GM23338 (cell line): ENCODE data around the gene SOD2. TPM values are rescaled to one million over a fixed set of nuclear protein-coding genes. Genes with fewer than 3 reads are reported as not detected.

Source experiments
- ATAC-seq: fragments of 200-7000 bp; cut with Tn5 transposase; 3 replicates; pipeline ENCODE4 v1.9.1; 2020
- DNase-seq: peaks from one replicate; pipeline ENCODE4 v3.0.0-alpha.2; 2015; ENCODE audit warnings: low spot score
- H2AFZ ChIP-seq: fragments of 200-600 bp; sonication (generic); 2 replicates; pipeline ENCODE4 v1.8.0; 2016; ENCODE audit warnings: antibody characterized with exemption, mild to moderate bottlenecking, moderate library complexity
- H3F3A ChIP-seq: fragments of 200-600 bp; sonication (generic); replicated peaks from 2 replicates; pipeline ENCODE4 v1.8.0; 2017; ENCODE audit warnings: antibody characterized with exemption, mixed run types, low read depth
- H3K27ac ChIP-seq: fragments of 200-600 bp; sonication (generic); 2 replicates; pipeline ENCODE4 v1.6.1; 2016; ENCODE audit warnings: low read depth
- H3K27me3 ChIP-seq: fragments of 200-600 bp; sonication (generic); 2 replicates; pipeline ENCODE4 v1.8.0; 2016; ENCODE audit warnings: mild to moderate bottlenecking, mixed run types, moderate library complexity; ENCODE audit not compliant: insufficient read depth
- H3K36me3 ChIP-seq: fragments of 200-600 bp; sonication (generic); 2 replicates; pipeline ENCODE4 v1.8.0; 2016; ENCODE audit warnings: mild to moderate bottlenecking; ENCODE audit not compliant: insufficient read depth
- H3K4me1 ChIP-seq: fragments of 200-600 bp; sonication (generic); 2 replicates; pipeline ENCODE4 v1.8.0; 2016; ENCODE audit warnings: mild to moderate bottlenecking, moderate library complexity; ENCODE audit not compliant: insufficient read depth
- H3K4me2 ChIP-seq: fragments of 200-600 bp; sonication (generic); 2 replicates; pipeline ENCODE4 v1.7.1; 2017; ENCODE audit warnings: mixed run types
- H3K4me3 ChIP-seq: fragments of 200-600 bp; sonication (generic); 2 replicates; pipeline ENCODE4 v1.6.1; 2016; ENCODE audit warnings: mixed run types
- H3K79me2 ChIP-seq: fragments of 200-600 bp; sonication (generic); replicated peaks from 2 replicates; pipeline ENCODE4 v1.8.0; 2017; ENCODE audit warnings: mild to moderate bottlenecking; ENCODE audit not compliant: insufficient read depth
- H3K9me2 ChIP-seq: fragments of 200-600 bp; sonication (generic); 2 replicates; pipeline ENCODE4 v1.8.0; 2017; ENCODE audit not compliant: insufficient read depth
- H4K20me1 ChIP-seq: fragments of 200-600 bp; sonication (generic); replicated peaks from 2 replicates; pipeline ENCODE4 v1.8.0; 2017; ENCODE audit warnings: mild to moderate bottlenecking; ENCODE audit not compliant: insufficient read depth
- H3K27ac Mint-ChIP-seq: 2 replicates; pipeline ENCODE4 v1.8.0; 2020; ENCODE audit warnings: inconsistent platforms, mild to moderate bottlenecking, moderate library complexity, mixed read lengths
- H3K27me3 Mint-ChIP-seq: 3 replicates; pipeline ENCODE4 v1.8.0; 2022; ENCODE audit warnings: low read depth, mild to moderate bottlenecking, moderate library complexity, mixed read lengths, inconsistent platforms; ENCODE audit not compliant: insufficient read depth, poor library complexity
- H3K36me3 Mint-ChIP-seq: 3 replicates; pipeline ENCODE4 v1.8.0; 2021; ENCODE audit warnings: low read depth, mild to moderate bottlenecking, inconsistent platforms, moderate library complexity, mixed read lengths
- H3K4me1 Mint-ChIP-seq: 3 replicates; pipeline ENCODE4 v1.8.0; 2020; ENCODE audit warnings: mild to moderate bottlenecking, inconsistent platforms, mixed read lengths
- H3K4me3 Mint-ChIP-seq: 3 replicates; pipeline ENCODE4 v1.8.0; 2021; ENCODE audit warnings: moderate library complexity, mild to moderate bottlenecking, inconsistent platforms, mixed read lengths
- H3K9me3 Mint-ChIP-seq: 3 replicates; pipeline ENCODE4 v1.8.0; 2020; ENCODE audit warnings: moderate library complexity, mild to moderate bottlenecking, inconsistent platforms, mixed read lengths
- CREB1 ChIP-seq: fragments of 250-450 bp; sonication (Bioruptor Pico); IDR thresholded peaks from 2 replicates; pipeline ENCODE4 v1.5.0; 2020; ENCODE audit warnings: low read depth, mild to moderate bottlenecking, moderate library complexity
- ETS1 ChIP-seq: IDR thresholded peaks from 2 replicates; pipeline ENCODE4 v1.6.1; 2016; ENCODE audit warnings: antibody characterized with exemption
- JUNB ChIP-seq: IDR thresholded peaks from one replicate; pipeline ENCODE4 v1.6.1; 2016; ENCODE audit warnings: antibody characterized with exemption; ENCODE audit not compliant: unreplicated experiment
- NANOG ChIP-seq: IDR thresholded peaks from 2 replicates; pipeline ENCODE4 v1.6.1; 2016; ENCODE audit warnings: antibody characterized with exemption, borderline replicate concordance
- POLR2AphosphoS5 ChIP-seq: IDR thresholded peaks from 2 replicates; pipeline ENCODE4 v1.6.1; 2016; ENCODE audit warnings: antibody characterized with exemption, low read depth
- STAT1 ChIP-seq: IDR thresholded peaks from one replicate; pipeline ENCODE4 v1.6.1; 2016; ENCODE audit warnings: antibody characterized with exemption; ENCODE audit not compliant: unreplicated experiment
- ZNF114 ChIP-seq: fragments of 250-450 bp; sonication (Bioruptor Pico); IDR thresholded peaks from 2 replicates; pipeline ENCODE4 v1.5.0; 2020; ENCODE audit warnings: mild to moderate bottlenecking, moderate library complexity
- ZNF331 ChIP-seq: fragments of 250-450 bp; sonication (Bioruptor Pico); IDR thresholded peaks from 2 replicates; pipeline ENCODE4 v1.5.0; 2020; ENCODE audit warnings: low read depth, mild to moderate bottlenecking, moderate library complexity
- polyA plus RNA-seq: library from polyadenylated mRNA; unstranded; fragments of >200 nt; fragmentation: Nextera tagmentation; extraction: Ambion mirVana; gene quantifications from 2 replicates; pipeline ENCODE4 v1.2.1, GENCODE V29; 2016
- total RNA-seq: library from RNA; depleted of rRNA; stranded (reverse); fragments of >200 nt; shearing (Covaris generic); gene quantifications from 2 replicates; pipeline ENCODE4 v1.2.3, GENCODE V29; 2014
- TF ChIP-seq, protein P1 (sequence below): fragments of 250-450 bp; sonication (Bioruptor Pico); IDR thresholded peaks from 2 replicates; pipeline ENCODE4 v1.5.0; 2020; ENCODE audit warnings: mild to moderate bottlenecking, moderate library complexity

Gene SOD2
- total and polyA plus RNA-seq, 2 experiments from 2014 or later, result 44.1 to 73.0 TPM

GRCh38 chr6:159701413-159701999 is 8.5 kb upstream of the SOD2 start (continued):
- TF ChIP-seq, protein P1, sequence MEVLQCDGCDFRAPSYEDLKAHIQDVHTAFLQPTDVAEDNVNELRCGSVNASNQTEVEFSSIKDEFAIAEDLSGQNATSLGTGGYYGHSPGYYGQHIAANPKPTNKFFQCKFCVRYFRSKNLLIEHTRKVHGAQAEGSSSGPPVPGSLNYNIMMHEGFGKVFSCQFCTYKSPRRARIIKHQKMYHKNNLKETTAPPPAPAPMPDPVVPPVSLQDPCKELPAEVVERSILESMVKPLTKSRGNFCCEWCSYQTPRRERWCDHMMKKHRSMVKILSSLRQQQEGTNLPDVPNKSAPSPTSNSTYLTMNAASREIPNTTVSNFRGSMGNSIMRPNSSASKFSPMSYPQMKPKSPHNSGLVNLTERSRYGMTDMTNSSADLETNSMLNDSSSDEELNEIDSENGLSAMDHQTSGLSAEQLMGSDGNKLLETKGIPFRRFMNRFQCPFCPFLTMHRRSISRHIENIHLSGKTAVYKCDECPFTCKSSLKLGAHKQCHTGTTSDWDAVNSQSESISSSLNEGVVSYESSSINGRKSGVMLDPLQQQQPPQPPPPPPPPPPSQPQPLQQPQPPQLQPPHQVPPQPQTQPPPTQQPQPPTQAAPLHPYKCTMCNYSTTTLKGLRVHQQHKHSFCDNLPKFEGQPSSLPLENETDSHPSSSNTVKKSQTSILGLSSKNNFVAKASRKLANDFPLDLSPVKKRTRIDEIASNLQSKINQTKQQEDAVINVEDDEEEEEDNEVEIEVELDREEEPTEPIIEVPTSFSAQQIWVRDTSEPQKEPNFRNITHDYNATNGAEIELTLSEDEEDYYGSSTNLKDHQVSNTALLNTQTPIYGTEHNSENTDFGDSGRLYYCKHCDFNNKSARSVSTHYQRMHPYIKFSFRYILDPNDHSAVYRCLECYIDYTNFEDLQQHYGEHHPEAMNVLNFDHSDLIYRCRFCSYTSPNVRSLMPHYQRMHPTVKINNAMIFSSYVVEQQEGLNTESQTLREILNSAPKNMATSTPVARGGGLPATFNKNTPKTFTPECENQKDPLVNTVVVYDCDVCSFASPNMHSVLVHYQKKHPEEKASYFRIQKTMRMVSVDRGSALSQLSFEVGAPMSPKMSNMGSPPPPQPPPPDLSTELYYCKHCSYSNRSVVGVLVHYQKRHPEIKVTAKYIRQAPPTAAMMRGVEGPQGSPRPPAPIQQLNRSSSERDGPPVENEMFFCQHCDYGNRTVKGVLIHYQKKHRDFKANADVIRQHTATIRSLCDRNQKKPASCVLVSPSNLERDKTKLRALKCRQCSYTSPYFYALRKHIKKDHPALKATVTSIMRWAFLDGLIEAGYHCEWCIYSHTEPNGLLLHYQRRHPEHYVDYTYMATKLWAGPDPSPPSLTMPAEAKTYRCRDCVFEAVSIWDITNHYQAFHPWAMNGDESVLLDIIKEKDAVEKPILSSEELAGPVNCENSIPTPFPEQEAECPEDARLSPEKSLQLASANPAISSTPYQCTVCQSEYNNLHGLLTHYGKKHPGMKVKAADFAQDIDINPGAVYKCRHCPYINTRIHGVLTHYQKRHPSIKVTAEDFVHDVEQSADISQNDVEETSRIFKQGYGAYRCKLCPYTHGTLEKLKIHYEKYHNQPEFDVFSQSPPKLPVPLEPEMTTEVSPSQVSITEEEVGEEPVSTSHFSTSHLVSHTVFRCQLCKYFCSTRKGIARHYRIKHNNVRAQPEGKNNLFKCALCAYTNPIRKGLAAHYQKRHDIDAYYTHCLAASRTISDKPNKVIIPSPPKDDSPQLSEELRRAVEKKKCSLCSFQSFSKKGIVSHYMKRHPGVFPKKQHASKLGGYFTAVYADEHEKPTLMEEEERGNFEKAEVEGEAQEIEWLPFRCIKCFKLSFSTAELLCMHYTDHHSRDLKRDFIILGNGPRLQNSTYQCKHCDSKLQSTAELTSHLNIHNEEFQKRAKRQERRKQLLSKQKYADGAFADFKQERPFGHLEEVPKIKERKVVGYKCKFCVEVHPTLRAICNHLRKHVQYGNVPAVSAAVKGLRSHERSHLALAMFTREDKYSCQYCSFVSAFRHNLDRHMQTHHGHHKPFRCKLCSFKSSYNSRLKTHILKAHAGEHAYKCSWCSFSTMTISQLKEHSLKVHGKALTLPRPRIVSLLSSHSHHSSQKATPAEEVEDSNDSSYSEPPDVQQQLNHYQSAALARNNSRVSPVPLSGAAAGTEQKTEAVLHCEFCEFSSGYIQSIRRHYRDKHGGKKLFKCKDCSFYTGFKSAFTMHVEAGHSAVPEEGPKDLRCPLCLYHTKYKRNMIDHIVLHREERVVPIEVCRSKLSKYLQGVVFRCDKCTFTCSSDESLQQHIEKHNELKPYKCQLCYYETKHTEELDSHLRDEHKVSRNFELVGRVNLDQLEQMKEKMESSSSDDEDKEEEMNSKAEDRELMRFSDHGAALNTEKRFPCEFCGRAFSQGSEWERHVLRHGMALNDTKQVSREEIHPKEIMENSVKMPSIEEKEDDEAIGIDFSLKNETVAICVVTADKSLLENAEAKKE (CRISPR knock-in tag), result no peak

DNA sequence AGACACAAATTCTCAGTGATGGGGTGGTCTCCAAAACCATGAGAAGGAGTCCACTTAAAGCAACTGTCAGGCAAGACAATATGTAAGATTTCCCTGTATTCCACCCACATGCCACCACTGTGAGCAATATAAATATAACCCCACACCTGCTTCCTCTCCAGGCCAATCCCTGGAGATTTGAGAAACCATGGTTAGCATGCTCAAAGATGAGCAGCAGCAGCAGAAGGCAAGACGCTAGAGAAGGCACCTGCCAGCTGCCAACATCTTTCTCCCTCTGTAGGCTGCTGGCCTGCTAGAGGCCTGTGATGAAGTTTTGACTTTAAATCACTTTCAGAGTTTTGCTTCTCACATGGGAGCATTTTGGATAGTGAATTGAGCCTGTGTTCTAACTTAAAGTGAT is 7.9 kb upstream of the SOD2 start:
- ATAC-seq, result no peak
- peaks cover 4% of the 10 kb centered on the region; the same call in 2 of the 3 replicates for H3K4me1 Mint-ChIP-seq
- TF ChIP-seq CREB1 (no peak), STAT1 (no peak), ZNF331 (no peak), ZNF114 (CRISPR knock-in tag) (no peak), POLR2AphosphoS5 (no peak), NANOG (no peak), JUNB (no peak), ETS1 (no peak)
- TF ChIP-seq, protein P1 (CRISPR knock-in tag), result no peak

More for the DNA sequence above, 7.9 kb upstream of the SOD2 start:
- no peak overlapping the region for H3K4me3 Mint-ChIP-seq
- H3K9me2 ChIP-seq, result no peaks in the 10 kb centered on the region
- H3K4me3 ChIP-seq, result no peak overlapping the region
- H3K79me2 ChIP-seq, result no peaks in the 10 kb centered on the region; the same call in 1 of the 2 replicates
- H3K9me3 Mint-ChIP-seq, result peaks cover 26% of the 10 kb centered on the region
- no peak overlapping the region for H2AFZ ChIP-seq
- H3K27ac ChIP-seq, result no peak overlapping the region
- peaks cover 4% of the 10 kb centered on the region for H3K27me3 Mint-ChIP-seq
- no peak overlapping the region for H3K4me2 ChIP-seq
- peaks cover 21% of the 10 kb centered on the region; the same call in 2 of the 3 replicates for H3K36me3 Mint-ChIP-seq
- H3K4me1 ChIP-seq, result no peaks in the 10 kb centered on the region
- no peaks in the 10 kb centered on the region for H4K20me1 ChIP-seq
- no peak for DNase-seq
- H3K27me3 ChIP-seq, result no peaks in the 10 kb centered on the region
- no peaks in the 10 kb centered on the region for H3F3A ChIP-seq
- no peak overlapping the region for H3K27ac Mint-ChIP-seq
- 0 out of 2 replicates have a peak, but pooled peaks cover 5% of the 10 kb centered on the region for H3K36me3 ChIP-seq
